Measurements from ENCODE around the gene PANX2. TPM values are rescaled to one million over a fixed set of nuclear protein-coding genes. Genes with fewer than 3 reads are reported as not detected.
A peak's percentile ranks its signal among the peaks of the same experiment; 100 is the strongest.

The PANX2 gene
- total and polyA plus RNA-seq, 2 of the 13 experiments (the other 11 are each of a cell fraction or from before 2014, with no cell fraction given) = 0.15 to 1.1 TPM

DNA sequence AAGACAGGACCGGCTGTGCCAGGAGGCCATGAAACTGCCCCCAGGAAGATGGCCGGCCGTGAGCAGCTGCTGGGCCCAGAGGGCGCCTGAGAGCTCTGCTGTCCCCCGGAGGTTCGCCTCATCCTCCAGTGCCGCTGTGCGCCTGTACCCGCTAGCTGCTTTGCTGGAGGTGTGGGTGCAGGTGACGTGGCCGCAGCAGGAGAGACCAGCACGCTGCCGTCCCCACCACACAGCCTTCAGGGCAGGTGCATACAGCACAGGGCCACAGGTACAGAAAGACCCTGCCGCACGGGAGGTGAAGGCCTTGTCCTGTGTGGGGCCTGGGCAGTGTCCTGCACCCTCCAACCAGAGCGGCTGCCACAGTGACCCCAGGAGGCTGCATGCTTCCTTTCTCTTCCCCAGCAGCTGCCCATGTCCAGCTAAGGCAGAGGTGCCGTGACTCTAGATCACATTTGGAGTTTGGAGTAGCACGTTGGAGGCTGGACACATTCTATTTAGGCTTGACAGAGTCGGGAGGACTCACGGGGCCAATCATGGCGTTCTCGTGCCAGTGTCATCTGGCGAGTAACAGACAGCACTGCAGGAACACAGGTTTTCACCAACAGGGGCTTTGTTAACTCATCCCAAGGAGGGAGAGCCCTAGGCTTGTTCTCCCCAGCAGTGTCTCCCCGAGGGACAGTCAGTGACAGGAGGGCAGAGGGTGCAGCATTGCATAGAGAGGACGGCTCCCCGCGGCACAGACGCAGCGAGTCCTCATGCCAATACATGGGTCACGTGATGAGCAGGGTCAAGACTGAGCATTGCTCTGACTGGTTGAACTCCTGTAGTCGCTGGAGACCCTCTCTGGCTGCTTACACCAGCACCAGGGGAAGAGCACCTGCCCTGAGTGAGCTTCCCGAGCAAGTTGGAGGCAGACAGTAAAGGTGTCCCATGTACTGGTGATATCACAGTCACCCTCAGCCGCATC is 18.7 kb upstream of the PANX2 start (continued):
- TF ChIP-seq, protein P1, sequence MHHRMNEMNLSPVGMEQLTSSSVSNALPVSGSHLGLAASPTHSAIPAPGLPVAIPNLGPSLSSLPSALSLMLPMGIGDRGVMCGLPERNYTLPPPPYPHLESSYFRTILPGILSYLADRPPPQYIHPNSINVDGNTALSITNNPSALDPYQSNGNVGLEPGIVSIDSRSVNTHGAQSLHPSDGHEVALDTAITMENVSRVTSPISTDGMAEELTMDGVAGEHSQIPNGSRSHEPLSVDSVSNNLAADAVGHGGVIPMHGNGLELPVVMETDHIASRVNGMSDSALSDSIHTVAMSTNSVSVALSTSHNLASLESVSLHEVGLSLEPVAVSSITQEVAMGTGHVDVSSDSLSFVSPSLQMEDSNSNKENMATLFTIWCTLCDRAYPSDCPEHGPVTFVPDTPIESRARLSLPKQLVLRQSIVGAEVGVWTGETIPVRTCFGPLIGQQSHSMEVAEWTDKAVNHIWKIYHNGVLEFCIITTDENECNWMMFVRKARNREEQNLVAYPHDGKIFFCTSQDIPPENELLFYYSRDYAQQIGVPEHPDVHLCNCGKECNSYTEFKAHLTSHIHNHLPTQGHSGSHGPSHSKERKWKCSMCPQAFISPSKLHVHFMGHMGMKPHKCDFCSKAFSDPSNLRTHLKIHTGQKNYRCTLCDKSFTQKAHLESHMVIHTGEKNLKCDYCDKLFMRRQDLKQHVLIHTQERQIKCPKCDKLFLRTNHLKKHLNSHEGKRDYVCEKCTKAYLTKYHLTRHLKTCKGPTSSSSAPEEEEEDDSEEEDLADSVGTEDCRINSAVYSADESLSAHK (CRISPR knock-in tag; IDR thresholded peaks at IDR 0.05; ENCODE audit: borderline replicate concordance) = no peak
- TF ChIP-seq ZBTB21 (CRISPR knock-in tag; IDR thresholded peaks at IDR 0.05) (no peak), HMG20A (CRISPR knock-in tag; IDR thresholded peaks at IDR 0.05; ENCODE audit: borderline replicate concordance) (no peak), ZNF264 (CRISPR knock-in tag; IDR thresholded peaks at IDR 0.05) (no peak), ZNF225 (CRISPR knock-in tag; IDR thresholded peaks at IDR 0.05) (no peak), REL (CRISPR knock-in tag; conservative IDR thresholded peaks at IDR 0.05) (no peak), TEAD3 (CRISPR knock-in tag; optimal IDR thresholded peaks at IDR 0.05; ENCODE audit: borderline replicate concordance) (peak; percentile 22), SIX4 (CRISPR knock-in tag; IDR thresholded peaks at IDR 0.05) (no peak), DR1 (CRISPR knock-in tag; IDR thresholded peaks at IDR 0.05) (no peak), ATM (IDR thresholded peaks at IDR 0.05; ENCODE audit: borderline replicate concordance) (no peak), FIP1L1 (IDR thresholded peaks at IDR 0.05; ENCODE audit: borderline replicate concordance, insufficient read depth, low read depth, low read length) (no peak), ZBTB7B (CRISPR knock-in tag; IDR thresholded peaks at IDR 0.05) (0 out of 2 replicates have a peak, but pooled peaks have one; percentile 53)
- TF ChIP-seq, protein P2, sequence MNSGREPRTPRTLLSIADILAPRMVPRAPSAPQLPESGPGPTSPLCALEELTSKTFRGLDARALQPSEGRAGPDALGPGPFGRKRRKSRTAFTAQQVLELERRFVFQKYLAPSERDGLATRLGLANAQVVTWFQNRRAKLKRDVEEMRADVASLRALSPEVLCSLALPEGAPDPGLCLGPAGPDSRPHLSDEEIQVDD (CRISPR knock-in tag; IDR thresholded peaks at IDR 0.05; ENCODE audit: borderline replicate concordance) = no peak
- TF ChIP-seq, protein P3, sequence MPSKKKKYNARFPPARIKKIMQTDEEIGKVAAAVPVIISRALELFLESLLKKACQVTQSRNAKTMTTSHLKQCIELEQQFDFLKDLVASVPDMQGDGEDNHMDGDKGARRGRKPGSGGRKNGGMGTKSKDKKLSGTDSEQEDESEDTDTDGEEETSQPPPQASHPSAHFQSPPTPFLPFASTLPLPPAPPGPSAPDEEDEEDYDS (CRISPR knock-in tag; IDR thresholded peaks at IDR 0.05) = no peak
- TF ChIP-seq, protein P4, sequence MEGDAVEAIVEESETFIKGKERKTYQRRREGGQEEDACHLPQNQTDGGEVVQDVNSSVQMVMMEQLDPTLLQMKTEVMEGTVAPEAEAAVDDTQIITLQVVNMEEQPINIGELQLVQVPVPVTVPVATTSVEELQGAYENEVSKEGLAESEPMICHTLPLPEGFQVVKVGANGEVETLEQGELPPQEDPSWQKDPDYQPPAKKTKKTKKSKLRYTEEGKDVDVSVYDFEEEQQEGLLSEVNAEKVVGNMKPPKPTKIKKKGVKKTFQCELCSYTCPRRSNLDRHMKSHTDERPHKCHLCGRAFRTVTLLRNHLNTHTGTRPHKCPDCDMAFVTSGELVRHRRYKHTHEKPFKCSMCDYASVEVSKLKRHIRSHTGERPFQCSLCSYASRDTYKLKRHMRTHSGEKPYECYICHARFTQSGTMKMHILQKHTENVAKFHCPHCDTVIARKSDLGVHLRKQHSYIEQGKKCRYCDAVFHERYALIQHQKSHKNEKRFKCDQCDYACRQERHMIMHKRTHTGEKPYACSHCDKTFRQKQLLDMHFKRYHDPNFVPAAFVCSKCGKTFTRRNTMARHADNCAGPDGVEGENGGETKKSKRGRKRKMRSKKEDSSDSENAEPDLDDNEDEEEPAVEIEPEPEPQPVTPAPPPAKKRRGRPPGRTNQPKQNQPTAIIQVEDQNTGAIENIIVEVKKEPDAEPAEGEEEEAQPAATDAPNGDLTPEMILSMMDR (CRISPR knock-in tag; IDR thresholded peaks at IDR 0.05) = peak; percentile 71
- TF ChIP-seq, protein P5, sequence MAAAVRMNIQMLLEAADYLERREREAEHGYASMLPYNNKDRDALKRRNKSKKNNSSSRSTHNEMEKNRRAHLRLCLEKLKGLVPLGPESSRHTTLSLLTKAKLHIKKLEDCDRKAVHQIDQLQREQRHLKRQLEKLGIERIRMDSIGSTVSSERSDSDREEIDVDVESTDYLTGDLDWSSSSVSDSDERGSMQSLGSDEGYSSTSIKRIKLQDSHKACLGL (CRISPR knock-in tag; IDR thresholded peaks at IDR 0.05) = no peak
- TF ChIP-seq, protein P6, sequence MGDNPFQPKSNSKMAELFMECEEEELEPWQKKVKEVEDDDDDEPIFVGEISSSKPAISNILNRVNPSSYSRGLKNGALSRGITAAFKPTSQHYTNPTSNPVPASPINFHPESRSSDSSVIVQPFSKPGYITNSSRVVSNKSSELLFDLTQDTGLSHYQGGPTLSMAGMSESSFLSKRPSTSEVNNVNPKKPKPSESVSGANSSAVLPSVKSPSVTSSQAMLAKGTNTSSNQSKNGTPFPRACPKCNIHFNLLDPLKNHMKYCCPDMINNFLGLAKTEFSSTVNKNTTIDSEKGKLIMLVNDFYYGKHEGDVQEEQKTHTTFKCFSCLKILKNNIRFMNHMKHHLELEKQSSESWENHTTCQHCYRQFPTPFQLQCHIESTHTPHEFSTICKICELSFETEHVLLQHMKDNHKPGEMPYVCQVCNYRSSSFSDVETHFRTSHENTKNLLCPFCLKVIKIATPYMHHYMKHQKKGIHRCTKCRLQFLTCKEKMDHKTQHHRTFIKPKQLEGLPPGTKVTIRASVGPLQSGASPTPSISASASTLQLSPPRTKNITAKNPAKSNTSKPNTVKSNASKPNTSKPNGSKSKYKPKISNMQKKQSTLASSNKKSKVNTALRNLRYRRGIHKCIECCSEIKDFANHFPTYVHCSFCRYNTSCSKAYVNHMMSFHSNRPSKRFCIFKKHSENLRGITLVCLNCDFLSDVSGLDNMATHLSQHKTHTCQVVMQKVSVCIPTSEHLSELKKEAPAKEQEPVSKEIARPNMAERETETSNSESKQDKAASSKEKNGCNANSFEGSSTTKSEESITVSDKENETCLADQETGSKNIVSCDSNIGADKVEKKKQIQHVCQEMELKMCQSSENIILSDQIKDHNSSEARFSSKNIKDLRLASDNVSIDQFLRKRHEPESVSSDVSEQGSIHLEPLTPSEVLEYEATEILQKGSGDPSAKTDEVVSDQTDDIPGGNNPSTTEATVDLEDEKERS (CRISPR knock-in tag; IDR thresholded peaks at IDR 0.05) = no peak
- TF ChIP-seq, protein P7, sequence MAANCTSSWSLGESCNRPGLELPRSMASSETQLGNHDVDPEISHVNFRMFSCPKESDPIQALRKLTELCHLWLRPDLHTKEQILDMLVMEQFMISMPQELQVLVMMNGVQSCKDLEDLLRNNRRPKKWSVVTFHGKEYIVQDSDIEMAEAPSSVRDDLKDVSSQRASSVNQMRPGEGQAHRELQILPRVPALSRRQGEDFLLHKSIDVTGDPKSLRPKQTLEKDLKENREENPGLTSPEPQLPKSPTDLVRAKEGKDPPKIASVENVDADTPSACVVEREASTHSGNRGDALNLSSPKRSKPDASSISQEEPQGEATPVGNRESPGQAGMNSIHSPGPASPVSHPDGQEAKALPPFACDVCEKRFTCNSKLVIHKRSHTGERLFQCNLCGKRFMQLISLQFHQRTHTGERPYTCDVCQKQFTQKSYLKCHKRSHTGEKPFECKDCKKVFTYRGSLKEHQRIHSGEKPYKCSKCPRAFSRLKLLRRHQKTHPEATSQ (CRISPR knock-in tag; IDR thresholded peaks at IDR 0.05; ENCODE audit: borderline replicate concordance) = no peak

Data from HepG2 (cell line).